GM18498 (cell line): ENCODE results near the gene KIR2DL4.
"Not testable (repeated sequence)": the region's sequence is repeated elsewhere in the genome, so short reads cannot be mapped to it uniquely, and the experiment has no call there.

Experiments
- ATAC-seq: cut with Tn5 transposase; IDR thresholded peaks from one replicate; pipeline ENCODE4 v1.9.1; 2021; ENCODE audit warnings: mild to moderate bottlenecking, moderate library complexity; ENCODE audit not compliant: unreplicated experiment

The KIR2DL4 gene

DNA sequence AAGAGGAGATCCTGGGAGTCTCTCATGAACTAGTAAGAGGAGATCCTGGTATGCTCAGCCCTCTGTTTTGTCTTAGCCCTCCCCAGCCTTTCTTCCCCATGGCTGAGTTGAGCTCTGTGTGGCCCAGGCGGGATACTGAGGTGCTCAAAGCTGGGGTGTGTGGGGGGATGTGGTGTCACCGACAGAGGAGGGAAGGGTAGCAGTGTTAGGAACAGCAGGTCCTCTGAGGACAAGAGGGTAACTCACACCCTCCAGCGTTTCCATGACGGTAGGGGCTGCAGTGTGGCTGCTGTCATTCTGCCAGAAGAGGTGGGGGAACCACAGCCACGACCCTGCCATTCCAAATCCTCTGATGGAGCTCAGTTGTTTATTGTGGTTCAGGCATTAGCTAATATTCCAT lies 691 bp downstream of the KIR2DL4 start:
- ATAC-seq: no peak

DNA sequence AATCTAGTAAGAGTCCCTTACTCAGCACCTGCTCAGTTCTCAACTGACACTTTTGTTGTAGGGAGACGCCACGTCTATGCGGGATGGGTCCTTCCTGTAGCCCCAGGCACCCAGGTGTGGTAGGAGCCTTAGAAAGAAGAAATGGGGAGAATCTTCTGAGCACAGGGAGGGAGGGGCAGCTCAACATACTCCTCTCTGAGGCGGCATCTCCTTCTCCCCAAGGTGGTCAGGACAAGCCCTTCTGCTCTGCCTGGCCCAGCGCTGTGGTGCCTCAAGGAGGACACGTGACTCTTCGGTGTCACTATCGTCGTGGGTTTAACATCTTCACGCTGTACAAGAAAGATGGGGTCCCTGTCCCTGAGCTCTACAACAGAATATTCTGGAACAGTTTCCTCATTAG lies 1.2 kb downstream of the KIR2DL4 start:
- ATAC-seq: no peak

DNA sequence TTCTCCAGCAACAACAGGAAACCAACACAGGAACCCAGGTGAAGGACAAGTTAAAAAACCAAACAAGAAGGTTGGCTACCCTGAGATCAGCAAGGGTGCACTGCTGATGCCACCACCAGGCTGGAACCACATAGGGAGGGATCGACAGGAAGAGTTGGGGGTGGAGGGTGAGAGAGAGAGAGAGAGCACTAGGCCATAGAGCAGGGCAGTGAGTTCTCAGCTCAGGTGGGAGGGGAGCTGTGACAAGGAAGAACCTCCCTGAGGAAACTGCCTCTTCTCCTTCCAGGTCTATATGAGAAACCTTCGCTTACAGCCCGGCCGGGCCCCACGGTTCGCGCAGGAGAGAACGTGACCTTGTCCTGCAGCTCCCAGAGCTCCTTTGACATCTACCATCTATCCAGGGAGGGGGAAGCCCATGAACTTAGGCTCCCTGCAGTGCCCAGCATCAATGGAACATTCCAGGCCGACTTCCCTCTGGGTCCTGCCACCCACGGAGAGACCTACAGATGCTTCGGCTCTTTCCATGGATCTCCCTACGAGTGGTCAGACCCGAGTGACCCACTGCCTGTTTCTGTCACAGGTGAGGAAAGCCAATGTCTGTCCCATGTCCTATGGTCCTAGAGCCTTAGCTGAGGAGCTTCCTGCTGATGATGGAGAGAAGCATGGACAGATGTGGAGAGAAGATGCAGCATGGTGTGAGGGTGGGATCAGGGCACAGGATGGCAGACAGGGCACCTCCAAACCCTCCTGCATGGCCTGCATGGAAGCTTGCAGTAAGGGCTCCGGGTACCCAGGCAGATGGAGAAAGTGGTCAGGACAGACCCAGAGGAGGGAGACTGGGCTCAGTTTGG lies 2.5 kb downstream of the KIR2DL4 start:
- no peak for ATAC-seq

DNA sequence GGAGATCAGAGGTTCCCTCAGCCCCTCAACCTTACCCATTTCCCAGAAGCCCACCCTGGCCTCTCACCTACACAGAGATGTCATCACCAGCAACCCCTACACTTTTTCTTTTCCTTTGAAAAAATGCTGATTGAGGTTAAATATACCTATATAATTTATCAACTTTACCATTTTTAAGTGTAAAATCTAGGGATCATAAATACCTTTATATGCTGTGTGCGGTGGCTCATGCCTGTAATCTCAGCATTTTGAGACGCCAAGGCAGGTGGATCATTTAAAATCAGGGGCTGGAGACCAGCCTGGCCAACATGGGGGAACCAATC lies 3.1 kb downstream of the KIR2DL4 start:
- ATAC-seq: no peak

DNA sequence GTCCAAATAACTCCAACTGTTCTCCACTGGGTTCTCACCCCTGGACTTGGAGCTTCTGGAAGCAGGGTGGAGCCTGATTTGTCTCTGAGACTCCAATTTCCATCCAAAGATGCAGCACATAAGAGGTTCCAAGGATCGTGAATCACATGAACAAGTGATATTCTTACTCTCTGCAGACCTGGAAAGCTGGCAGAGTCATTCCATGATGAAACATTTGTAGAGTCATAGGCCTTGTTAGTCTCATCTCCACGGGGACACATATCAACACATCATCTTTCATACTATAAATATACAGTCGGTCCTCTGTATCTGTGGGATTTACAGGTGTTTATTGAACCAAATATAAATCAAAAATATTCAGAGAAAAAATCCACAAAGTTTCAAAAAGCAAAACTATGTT lies 11.2 kb downstream of the KIR2DL4 start:
- not testable (repeated sequence) for ATAC-seq

DNA sequence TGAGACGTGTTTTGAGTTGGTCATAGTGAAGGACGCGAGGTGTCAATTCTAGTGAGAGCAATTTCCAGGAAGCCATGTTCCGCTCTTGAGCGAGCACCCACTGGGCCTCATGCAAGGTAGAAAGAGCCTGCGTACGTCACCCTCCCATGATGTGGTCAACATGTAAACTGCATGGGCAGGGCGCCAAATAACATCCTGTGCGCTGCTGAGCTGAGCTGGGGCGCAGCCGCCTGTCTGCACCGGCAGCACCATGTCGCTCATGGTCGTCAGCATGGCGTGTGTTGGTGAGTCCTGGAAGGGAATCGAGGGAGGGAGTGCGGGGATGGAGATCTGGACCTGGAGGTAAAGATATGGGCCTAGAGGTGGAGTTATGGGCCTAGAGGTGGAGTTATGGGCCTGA lies 12.8 kb downstream of the KIR2DL4 start, which contains the start of gene KIR3DL1:
Gene KIR3DL1 (plus strand): TSS at position 218 of the 400 bp plus-strand sequence.
- ATAC-seq: not testable (repeated sequence)

DNA sequence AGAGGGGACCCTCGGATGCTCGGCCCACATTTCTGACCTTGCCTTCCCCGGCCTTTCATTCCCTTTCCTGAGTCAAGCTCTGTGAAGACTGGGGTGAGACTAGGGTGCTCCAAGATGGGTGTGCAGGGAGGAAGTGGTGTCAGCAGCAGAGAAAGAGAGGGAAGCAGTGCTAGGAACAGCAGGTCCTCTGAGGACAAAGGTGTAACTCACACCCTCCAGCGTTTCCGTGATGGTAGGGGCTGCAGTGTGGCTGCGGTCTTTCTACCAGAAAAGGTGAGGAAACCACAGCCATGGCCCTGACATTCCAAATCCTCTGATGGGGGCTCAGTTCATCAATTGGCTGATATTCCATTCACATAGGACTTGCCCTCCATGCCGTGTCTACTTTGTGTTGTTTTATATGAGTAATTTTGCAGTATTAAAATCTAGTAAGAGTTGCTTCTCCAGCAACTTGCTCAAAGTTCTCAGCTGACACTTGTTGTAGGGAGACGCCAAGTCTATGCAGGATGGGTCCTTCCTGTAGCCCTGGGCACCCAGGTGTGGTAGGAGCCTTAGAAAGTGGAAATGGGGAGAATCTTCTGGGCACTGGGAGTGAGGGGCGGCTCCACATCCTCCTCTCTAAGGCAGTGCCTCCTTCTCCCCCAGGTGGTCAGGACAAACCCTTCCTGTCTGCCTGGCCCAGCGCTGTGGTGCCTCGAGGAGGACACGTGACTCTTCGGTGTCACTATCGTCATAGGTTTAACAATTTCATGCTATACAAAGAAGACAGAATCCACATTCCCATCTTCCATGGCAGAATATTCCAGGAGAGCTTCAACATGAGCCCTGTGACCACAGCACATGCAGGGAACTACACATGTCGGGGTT lies 14.5 kb downstream of the KIR2DL4 start:
- ATAC-seq: no peak

DNA sequence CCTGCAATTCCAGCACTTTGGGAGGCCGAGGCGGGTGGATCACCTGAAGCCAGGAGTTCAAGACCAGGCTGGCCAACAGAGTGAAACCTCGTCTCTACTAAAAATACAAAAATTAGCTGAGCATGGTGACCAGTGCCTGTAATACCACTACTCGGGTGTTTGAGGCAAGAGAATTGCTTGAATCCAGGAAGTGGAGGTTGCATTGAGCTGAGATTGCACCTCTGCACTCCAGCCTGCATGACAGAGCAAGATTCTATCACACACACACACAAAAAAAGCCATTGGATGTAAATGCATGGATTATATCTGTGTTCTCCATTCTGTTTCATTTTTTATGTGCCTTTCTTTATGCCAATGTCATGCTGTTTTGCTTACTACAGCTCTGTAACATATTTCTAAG lies 21.0 kb downstream of the KIR2DL4 start:
- not testable (repeated sequence) for ATAC-seq

DNA sequence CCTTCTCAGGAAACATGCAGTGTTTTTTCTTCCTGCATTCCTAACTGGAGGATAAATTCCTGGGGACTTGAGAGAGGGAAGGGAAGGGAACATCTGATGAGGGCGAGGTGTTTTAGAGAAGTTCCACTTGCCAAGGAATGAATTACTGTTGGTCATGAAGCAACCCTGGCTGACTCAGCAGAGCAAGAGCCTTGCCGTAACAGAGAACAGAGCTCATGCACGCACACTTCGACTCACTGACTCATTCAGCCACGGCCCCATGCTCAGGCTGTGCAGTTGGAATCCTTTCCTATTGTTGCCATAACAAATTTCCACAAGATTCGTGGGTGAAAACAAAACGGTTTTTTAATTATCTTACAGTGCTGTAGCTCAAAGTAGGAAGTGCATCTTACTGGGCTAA lies 21.9 kb downstream of the KIR2DL4 start:
- ATAC-seq: not testable (repeated sequence)

DNA sequence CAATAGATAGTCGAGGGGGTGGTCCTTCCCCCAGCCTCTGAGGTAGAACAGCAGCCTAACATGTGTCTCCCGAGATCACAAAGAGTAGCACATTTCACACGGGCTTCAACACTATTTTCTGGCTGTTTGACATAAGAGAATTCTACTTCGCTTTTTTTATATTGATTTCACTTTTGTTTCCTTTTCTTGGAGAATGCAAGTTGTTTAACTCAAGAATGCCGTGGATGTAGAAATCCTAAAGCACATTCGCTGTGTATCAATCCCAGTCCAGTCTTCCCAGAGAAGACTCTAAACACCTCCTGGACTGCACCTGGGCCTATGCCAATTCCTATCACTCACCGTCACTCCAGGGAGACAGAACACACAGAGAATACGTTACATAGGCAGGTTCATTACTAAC lies 24.7 kb downstream of the KIR2DL4 start:
- ATAC-seq: not testable (repeated sequence)

DNA sequence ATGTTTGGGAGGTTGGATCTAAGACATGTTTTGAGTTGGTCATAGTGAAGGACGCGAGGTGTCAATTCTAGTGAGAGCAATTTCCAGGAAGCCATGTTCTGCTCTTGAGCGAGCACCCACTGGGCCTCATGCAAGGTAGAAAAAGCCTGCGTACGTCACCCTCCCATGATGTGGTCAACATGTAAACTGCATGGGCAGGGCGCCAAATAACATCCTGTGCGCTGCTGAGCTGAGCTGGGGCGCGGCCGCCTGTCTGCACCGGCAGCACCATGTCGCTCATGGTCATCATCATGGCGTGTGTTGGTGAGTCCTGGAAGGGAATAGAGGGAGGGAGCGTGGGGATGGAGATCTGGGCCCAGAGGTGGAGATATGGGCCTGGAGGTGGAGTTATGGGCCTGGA lies 29.1 kb downstream of the KIR2DL4 start, which contains the start of gene KIR2DS4:
Gene KIR2DS4 (plus strand): TSS at position 181 of the 400 bp plus-strand sequence.
- not testable (repeated sequence) for ATAC-seq

DNA sequence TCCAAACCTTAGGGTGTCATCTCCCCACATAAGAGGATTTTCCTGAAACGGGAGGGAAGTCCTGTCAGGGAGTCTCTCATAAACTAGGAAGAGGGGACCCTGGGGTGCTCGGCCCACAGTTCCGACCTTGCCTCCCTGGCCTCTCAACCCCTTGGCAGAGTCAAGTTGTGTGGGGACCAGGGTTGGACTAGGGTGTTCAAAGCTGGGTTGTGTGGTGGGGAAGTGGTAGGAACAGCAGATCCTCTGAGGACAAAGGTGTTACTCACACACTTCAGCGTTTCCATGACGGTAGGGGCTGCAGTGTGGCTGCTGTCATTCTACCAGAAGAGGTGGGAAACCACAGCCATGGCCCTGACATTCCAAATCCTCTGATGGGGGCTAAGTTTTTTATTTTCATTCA lies 31.7 kb downstream of the KIR2DL4 start:
- not testable (repeated sequence) for ATAC-seq

DNA sequence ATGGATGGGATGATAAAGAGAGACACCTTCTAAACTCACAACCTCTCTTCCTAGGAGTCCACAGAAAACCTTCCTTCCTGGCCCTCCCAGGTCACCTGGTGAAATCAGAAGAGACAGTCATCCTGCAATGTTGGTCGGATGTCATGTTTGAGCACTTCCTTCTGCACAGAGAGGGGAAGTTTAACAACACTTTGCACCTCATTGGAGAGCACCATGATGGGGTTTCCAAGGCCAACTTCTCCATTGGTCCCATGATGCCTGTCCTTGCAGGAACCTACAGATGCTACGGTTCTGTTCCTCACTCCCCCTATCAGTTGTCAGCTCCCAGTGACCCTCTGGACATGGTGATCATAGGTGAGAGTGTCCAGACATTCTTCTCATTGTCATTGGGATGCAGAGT lies 34.1 kb downstream of the KIR2DL4 start:
- not testable (repeated sequence) for ATAC-seq

DNA sequence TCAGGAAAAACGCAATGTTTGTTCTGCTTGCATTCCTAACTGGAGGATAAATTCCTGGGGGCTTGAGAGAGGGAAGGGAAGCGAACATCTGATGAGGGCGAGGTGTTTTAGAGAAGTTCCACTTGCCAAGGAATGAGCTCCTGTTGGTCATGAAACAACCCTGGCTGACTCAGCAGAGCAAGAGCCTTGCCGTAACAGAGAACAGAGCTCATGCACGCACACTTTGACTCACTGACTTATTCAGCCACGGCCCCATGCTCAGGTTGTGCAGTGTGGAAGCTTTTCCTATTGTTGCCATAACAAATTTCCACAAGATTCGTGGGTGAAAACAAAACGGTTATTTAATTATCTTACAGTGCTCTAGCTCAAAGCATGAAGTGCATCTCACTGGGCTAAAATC lies 39.8 kb downstream of the KIR2DL4 start:
- ATAC-seq: not testable (repeated sequence)

DNA sequence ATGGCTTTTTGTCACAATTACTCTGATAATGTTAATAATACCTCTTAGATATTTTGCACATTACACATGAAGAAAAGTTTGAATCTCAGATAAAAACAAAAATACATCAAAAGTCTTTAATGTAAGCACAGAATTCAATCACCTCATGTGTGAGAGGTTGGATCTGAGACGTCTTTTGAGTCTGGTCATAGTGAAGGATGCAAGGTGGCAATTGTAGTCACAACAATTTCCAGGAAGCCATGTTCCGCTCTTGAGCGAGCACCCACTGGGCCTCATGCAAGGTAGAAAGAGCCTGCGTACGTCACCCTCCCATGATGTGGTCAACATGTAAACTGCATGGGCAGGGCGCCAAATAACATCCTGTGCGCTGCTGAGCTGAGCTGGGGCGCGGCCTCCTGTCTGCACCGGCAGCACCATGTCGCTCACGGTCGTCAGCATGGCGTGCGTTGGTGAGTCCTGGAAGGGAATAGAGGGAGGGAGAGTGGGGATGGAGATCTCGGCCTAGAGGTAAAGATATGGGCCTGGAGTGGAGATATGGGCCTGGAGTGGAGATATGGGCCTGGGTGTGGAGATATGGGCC lies 46.7 kb downstream of the KIR2DL4 start, which contains the start of gene KIR3DL2:
Gene KIR3DL2 (plus strand): TSS at position 383 of the 580 bp plus-strand sequence. CDS start 33 bp downstream, at position 416.
- not testable (repeated sequence) for ATAC-seq

DNA sequence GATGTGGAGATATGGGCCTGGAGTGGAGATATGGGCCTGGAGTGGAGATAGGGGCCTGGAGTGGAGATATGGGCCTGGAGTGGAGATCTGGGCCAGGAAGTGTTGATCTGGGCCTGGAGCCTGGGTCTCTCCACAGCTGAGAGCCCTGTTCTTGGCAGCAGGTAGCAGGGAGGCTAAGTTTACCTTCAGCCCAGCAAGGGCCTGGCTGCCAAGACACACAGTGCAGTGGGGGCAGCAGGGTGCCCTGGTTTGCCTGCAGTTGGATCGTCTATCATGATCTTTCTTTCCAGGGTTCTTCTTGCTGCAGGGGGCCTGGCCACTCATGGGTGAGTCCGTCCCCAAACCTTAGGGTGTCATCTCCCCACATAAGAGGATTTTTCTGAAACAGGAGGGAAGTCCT lies 47.5 kb downstream of the KIR2DL4 start:
- no peak for ATAC-seq

DNA sequence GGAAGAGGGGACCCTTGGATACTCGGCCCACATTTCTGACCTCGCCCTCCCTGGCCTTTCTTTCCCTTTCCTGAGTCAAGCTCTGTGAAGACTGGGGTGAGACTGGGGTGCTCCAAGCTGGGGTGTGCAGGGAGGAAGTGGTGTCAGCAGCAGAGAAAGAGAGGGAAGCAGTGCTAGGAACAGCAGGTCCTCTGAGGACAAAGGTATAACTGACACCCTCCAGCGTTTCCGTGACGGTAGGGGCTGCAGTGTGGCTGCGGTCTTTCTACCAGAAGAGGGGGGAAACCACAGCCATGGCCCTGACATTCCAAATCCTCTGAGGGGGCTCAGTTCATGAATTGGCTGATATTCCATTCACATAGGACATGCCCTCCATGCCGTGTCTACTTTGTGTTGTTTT lies 47.9 kb downstream of the KIR2DL4 start:
- ATAC-seq: no peak

DNA sequence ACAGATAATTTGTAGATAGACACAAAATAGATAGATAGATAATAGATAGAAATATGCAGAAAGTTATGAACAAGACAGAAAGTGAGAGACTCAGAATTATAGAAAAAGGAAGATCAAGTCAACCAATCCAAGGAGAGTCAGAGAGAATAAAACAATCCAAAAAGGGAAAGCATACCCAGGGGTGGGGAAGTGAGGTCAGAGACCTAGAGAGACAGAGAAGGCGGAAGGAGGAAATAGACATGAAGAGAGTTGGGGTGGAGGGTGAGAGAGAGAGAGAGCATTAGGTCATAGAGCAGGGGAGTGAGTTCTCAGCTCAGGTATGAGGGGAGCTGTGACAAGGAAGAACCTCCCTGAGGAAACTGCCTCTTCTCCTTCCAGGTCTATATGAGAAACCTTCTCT lies 51.8 kb downstream of the KIR2DL4 start:
- not testable (repeated sequence) for ATAC-seq

DNA sequence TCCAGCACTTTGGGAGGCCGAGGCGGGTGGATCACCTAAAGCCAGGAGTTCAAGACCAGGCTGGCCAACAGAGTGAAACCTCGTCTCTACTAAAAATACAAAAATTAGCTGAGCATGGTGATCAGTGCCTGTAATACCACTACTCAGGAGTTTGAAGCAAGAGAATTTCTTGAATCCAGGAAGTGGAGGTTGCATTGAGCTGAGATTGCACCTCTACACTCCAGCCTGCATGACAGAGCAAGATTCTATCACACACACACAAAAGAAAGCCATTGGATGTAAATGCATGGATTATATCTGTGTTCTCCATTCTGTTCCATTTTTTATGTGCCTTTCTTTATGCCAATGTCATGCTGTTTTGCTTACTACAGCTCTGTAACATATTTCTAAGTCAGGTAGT lies 55.1 kb downstream of the KIR2DL4 start:
- ATAC-seq: not testable (repeated sequence)

DNA sequence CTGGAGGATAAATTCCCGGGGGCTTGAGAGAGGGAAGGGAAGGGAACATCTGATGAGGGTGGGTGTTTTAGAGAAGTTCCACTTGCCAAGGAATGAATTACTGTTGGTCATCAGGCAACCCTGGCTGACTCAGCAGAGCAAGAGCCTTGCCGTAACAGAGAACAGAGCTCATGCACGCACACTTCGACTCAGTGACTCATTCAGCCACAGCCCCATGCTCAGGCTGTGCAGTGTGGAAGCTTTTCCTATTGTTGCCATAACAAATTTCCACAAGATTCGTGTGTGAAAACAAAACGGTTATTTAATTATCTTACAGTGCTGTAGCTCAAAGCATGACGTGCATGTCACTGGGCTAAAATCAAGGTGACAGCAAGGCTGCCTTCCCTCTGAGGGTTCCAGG lies 56.0 kb downstream of the KIR2DL4 start:
- not testable (repeated sequence) for ATAC-seq

DNA sequence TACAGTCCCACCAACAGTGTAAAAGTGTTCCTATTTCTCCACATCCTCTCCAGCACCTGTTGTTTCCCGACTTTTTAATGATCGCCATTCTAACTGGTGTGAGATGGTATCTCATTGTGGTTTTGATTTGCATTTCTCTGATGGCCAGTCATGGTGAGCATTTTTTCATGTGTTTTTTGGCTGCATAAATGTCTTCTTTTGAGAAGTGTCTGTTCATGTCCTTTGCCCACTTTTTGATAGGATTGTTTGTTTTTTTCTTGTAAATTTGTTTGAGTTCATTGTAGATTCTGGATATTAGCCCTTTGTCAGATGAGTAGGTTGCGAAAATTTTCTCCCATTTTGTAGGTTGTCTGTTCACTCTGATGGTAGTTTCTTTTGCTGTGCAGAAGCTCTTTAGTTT lies 60.0 kb downstream of the KIR2DL4 start:
- ATAC-seq: not testable (repeated sequence)
